ENCODE data around the gene TMEM200B.

The TMEM200B gene

DNA sequence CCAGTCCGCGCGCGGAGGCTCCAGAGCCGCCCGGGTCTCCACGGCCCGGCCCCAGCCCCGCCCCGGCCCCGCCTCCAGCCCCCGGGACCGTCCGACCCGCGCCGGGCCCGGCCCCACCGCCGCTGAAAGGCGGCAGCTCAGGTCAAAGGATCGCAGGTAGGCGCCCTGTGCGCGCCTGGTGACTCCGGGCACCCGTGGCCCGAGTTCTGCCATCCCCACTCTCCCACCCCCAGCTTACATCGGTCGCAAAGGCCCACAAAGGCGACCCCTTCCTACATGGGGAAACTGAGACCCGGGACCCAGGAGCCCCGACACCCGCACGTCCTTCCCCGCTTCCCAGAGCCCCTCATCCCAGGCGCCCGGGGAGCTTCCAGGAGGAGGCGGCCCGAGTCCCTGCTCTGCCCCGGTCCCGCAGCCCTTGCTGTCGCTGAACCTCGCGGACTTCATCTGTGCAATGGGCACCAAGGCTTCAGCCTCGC lies at the start of gene TMEM200B:
Gene TMEM200B, minus strand, starts transcription at position 17 of the 479 bp plus-strand sequence. CDS start 2,075 bp downstream, outside the sequence.
- TF ChIP-seq, protein P1, sequence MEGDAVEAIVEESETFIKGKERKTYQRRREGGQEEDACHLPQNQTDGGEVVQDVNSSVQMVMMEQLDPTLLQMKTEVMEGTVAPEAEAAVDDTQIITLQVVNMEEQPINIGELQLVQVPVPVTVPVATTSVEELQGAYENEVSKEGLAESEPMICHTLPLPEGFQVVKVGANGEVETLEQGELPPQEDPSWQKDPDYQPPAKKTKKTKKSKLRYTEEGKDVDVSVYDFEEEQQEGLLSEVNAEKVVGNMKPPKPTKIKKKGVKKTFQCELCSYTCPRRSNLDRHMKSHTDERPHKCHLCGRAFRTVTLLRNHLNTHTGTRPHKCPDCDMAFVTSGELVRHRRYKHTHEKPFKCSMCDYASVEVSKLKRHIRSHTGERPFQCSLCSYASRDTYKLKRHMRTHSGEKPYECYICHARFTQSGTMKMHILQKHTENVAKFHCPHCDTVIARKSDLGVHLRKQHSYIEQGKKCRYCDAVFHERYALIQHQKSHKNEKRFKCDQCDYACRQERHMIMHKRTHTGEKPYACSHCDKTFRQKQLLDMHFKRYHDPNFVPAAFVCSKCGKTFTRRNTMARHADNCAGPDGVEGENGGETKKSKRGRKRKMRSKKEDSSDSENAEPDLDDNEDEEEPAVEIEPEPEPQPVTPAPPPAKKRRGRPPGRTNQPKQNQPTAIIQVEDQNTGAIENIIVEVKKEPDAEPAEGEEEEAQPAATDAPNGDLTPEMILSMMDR (conservative IDR thresholded peaks at IDR 0.05; ENCODE audit: low read depth, low read length), result no peak
- DNase-seq (ENCODE audit: low read depth), result no peak

GRCh38 chr1:29172415-29172939 lies 48.8 kb upstream of the TMEM200B start:
- no peak for DNase-seq (ENCODE audit: low read depth)
- no peak overlapping the region for H3K4me3 ChIP-seq (ENCODE audit: low read length)
- TF ChIP-seq, protein P1 (conservative IDR thresholded peaks at IDR 0.05; ENCODE audit: low read depth, low read length), result no peak

More for the DNA sequence above, at the start of gene TMEM200B:
- peak within 1 kb of the TSS; percentile 60 for H3K4me3 ChIP-seq (ENCODE audit: low read length)

- TF ChIP-seq, protein P1 (conservative IDR thresholded peaks at IDR 0.05; ENCODE audit: low read depth, low read length), result no peak
- no peak overlapping the region for H3K4me3 ChIP-seq (ENCODE audit: low read length)
- no peak for DNase-seq (ENCODE audit: low read depth)
Observed at GRCh38 chr1:29171521-29171920, 47.8 kb upstream of the TMEM200B start.

GRCh38 chr1:29171089-29171488 lies 47.4 kb upstream of the TMEM200B start:
- no peak for DNase-seq (ENCODE audit: low read depth)
- H3K4me3 ChIP-seq (ENCODE audit: low read length), result no peak overlapping the region
- TF ChIP-seq, protein P1 (conservative IDR thresholded peaks at IDR 0.05; ENCODE audit: low read depth, low read length), result no peak

DNA sequence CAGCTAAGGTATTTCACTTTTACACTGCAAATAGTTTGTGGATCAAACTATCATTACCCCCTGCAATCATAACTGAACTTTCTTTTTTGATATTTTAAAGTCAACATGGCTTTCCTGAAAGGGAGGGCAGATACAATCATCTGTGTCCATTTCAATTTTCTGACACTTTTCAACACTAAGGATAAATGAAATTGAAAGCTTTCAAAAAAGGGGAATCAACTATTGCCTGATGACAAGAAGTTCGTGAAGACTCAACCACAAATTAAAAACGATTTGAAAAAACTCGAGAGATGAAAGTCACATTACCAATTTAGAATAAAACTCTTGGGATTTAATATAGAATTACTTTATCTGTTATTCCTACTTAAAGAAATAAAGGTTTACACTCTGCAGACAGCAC lies 46.3 kb upstream of the TMEM200B start:
- TF ChIP-seq, protein P1 (conservative IDR thresholded peaks at IDR 0.05; ENCODE audit: low read depth, low read length), result no peak
- no peak for DNase-seq (ENCODE audit: low read depth)
- no peak overlapping the region for H3K4me3 ChIP-seq (ENCODE audit: low read length)

DNA sequence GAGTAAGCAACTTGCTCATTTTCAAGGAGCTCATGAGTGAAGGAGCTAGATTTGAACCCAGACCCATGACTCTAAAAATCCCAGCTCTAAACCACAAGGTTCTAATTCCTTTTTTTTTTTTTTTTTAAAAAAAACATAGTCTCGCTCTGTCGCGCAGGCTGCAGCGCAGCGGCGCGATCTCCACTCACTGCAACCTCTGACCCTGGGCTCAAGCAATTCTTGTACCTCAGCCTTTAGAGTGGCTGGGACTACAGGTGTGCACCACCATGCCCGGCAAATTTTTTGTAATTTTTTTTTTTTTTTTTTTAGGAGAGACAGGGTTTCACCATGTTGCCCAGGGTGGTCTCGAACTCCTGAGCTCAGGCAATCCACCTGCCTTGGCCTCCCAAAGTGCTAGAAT lies 44.2 kb upstream of the TMEM200B start:
- DNase-seq (ENCODE audit: low read depth), result no peak
- TF ChIP-seq, protein P1 (conservative IDR thresholded peaks at IDR 0.05; ENCODE audit: low read depth, low read length), result no peak
- no peak overlapping the region for H3K4me3 ChIP-seq (ENCODE audit: low read length)

DNA sequence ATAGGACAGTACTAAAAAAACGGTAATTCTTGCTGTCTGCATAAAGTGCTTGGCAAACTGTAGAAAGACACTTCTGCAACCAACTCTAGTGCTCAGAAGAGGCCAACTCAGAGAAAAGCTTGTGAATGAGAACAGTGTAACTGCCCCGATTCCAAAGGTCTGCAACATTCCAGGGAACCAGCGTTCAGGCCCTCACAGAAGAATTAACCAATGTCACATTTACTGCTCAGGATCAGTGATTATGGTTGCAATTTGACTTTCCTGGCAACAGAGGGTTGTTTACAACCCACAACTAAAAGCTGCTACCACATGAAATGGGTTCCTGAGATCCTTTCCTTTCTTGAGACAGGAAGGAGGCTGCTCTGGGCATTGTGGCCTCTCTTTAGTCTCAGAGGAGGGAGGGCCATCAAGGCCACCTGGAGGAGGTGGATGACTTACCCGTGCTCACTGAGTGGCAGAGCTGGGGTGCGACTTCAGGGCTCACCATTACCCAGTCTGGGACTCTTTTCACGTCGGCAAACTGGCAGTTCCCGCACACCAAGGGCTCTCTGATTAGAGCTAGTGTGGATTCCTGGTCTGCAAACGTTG lies 42.7 kb upstream of the TMEM200B start:
- no peak for DNase-seq (ENCODE audit: low read depth)
- TF ChIP-seq, protein P1 (conservative IDR thresholded peaks at IDR 0.05; ENCODE audit: low read depth, low read length), result no peak
- H3K4me3 ChIP-seq (ENCODE audit: low read length), result no peak overlapping the region
